HG03432 (cell line): ENCODE measurements around the gene SRD5A1.

Experiments used
- ATAC-seq: cut with Tn5 transposase; IDR thresholded peaks from one replicate; pipeline ENCODE4 v1.9.1; 2021; ENCODE audit warnings: mild to moderate bottlenecking, moderate library complexity; ENCODE audit not compliant: unreplicated experiment

The SRD5A1 gene

DNA sequence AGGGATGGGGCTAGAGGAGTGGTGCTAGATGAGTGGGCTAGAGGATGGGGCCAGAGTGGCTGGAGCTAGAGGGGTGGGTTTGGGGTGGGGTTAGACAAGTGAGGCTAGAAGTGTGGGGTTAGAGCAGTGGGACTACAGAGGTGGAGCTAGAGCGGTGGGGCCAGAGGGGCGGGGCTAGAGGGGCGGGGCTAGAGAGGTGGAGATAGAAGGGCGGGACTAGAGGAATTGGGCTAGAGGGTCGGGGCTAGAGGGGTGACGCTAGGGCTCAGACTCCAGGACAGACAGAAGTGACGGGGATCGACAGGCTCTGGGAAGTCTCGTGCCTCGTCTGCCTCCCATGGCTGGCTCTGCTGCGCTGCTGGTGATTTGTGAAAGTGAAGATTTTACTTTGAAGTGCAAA lies 49.0 kb downstream of the SRD5A1 start:
- ATAC-seq, result no peak

DNA sequence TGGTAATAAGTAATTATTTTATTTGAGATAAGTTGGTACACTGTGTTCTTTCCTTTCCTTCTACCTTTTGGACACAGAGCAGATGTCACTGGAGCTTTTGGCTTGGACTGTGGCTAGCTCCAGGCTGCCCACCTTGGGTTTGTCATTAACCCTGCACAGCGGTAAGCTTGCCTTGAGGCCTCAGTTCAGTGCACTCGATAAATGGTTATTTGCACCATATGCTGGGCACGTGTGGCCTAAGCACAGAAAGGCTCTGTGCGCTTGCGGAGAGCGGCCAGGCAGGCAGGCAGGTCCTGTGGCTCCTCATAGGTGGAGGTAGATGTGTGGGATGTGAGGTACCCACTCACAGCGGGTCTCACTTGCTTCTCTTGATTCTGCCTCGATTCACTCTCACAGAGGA lies 50.0 kb downstream of the SRD5A1 start:
- ATAC-seq, result no peak

DNA sequence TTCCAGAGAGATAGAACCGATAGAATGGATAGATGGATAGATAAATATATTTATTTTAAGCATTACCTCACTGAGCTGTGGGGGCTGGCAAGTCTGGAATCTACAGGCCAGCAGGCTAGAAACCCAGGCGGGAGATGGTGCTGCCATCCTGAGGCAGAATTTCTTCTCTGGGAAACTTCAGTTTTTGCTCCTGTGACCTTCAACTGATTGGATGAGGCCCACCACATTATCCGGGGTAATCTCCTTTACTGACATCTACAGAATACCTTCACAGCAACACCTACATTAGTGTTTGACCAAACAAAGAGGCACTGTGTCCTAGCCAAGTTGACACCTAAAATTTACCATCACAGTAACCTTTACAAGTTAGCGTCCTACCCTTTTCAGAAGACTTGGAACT lies 50.8 kb downstream of the SRD5A1 start:
- ATAC-seq, result no peak

DNA sequence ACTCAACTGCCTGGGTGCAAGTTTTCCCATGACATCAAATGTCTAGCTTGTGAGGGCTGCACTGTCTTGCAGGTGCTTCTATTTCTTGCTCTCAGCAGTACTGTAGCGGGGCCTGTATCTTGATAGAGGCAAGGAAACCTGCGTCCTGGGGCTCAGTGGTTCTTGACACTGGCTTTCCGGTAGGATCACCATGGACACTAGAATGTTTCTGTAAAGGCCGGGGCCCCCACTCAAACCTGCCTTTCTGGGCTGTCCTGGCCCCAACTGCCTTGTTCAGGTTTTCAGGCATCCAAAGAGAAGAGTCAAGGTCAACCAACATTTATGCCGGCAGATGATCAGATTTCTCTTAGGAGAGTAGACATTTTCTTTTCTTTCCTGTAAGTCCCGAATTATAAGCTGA lies 53.3 kb downstream of the SRD5A1 start:
- no peak for ATAC-seq

DNA sequence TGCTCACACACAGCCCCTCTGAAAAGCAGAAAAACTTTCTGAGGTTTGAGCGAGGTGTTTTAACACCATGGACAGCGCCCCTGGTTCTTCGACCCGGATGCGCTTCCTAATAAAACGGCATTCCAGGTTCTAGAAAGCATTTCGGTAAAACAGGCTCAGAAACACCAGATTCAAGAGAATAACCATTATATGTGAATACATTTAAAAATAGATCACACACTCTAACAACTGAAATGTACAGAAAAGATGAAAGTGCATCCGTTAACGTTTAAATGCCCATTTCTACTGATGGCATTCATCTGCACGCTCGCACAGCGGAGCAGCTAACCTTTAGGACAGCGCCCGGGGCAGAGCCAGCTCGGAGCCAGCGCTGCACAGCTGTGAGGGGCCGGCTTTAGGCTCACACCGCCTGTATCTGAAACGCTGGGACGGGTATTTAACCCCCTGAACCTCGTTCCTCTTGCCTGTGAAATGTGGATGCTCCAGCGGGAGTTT lies 53.7 kb downstream of the SRD5A1 start:
- no peak for ATAC-seq

DNA sequence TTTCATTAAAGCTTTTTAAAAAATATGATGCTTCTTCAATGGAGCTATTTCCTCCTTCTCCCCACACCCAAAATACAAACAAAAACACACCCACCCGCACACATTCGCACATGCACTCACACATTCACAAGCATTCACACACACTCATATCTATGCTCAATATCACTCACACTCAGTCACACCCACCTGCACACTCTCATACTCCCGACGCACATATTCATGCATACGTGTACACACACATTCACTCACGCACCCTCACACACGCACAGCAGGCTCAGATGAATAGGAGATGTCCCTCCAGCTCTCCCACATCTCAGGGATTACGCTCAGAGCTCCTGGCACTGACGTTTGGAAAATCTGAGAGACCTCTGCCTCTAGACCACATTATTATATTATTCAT lies 54.3 kb downstream of the SRD5A1 start:
- ATAC-seq, result no peak

DNA sequence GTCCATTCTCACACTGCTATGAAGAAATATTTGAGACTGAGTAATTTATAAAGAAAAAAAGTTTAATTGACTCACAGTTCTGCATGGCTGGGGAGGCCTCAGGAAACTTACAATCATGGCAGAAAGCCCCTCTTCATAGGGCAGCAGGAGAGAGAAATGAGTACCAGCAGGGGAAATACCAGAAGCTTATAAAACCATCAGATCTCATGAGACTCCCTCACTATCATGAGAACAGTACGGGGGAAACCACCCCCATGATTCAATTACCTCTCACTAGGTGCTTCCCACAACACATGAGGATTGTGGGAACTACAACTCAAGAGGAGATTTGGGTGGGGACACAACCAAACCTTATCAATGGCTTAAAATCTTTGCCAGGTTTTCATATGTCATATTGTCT lies 59.7 kb downstream of the SRD5A1 start:
- ATAC-seq, result no peak

DNA sequence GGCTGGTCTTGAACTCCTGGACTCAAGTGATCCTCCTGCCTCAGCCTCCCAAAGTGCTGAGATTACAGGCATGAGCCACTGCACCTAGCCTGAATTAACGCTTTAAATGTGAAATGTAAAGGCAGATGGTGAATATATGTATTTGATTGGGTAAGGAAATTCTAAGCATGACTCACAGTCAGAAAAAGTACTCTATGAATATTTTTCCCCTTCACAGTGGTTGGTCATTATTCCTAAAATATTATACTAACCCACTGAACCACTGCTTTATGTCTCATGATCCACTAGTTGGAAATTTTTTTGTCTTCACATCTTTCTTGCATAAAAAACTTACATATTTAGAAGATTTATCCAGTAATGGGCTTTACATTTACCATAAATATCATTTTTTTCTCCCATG lies 65.5 kb downstream of the SRD5A1 start:
- ATAC-seq, result no peak

DNA sequence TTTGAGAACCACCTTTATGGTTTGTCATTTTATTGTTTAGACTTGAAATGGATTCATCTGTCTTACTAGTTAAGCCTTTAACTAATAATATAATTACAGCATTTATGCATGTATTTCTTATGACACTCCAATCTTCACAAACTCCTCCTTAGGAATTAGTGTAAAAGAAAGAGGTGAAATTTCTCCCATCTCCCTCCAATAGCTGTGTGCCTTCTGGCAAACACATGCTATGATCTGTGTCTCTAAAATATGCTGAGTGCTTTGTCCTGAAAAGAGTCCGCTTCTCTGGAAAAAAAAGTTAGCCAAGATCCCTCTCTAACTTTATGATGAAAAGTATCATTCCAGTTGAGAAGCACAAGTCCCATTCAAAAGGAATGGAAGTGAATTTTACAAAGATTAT lies 66.1 kb downstream of the SRD5A1 start:
- ATAC-seq, result no peak

DNA sequence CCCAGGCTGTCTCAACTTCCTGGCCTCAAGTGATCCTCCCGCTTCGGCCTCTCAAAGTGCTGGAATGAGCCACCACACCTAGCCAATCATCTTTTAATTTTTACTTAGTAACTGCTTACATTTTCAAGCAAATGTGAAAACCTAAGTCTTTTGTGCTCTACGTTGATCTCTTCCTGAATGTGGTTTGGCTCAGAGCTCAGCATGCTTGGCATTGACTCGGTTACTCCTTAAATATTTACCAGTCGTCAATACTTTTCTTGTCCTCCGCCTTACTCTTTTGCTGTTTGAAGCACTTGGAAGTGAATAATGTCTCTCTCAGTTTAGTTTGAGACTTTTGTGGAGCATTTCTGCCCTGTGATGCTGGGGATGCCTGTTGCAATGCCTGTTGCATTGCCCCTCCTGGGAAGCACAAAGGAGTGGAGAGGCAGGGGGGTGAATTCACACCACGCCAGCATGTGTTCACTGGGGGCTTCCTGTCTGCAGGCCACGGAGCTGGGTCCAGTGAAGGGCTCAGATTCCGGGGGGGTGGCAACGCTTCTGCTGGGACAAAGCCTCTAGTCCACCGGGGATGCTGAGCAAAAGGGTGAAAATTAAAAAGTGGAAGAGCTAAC lies 66.9 kb downstream of the SRD5A1 start:
- no peak for ATAC-seq

DNA sequence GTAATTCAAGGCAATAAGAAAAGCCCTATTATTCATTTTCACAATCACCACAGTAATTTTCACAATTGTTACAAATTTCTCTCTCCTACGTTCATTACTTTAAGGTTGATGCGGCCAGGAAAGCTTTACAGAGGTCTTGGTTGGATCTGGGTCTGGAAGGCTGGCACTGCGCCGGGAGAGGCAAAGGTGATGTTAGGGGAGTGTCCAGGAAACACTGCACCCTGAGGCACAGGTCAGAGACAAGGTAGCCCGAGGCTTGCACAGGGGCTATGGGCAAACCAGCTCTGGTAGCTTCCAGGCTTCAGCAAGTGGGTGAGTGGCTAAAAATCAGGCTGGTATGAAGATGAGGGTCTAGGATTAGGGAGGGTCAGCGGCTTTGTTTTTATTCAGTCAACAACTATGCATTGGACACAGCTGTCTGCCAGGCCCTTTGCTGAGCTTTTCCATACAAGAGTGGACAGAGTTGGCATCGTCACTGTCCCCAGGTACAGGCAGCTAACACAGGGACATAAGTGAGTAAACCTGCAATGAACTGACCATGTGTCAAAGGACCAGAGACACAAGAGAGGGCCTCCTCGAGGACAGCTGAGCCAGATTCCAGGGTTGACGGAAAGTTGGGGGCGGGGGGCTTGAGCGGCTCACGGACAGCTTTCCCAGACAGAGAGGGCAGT lies 67.6 kb downstream of the SRD5A1 start:
- no peak for ATAC-seq

DNA sequence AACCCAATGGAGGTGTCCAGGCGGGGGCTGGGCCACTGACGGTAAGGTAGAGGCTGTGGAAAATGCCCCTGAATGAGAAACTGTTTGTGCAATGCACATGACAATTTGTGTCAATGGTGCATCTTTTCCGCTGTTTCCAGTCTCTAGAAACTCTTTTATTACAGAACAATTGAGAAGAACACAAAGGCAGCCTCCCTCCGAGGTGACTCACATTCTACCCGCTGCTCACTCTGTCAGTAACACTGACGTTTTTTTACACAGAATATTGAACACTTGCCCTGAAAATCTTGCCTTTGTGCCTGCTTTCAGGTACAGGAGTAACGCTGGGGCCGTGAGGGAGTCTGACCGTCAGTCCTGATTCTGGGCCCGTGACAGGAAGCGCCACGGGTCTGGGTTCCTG lies 68.3 kb downstream of the SRD5A1 start:
- ATAC-seq, result no peak

DNA sequence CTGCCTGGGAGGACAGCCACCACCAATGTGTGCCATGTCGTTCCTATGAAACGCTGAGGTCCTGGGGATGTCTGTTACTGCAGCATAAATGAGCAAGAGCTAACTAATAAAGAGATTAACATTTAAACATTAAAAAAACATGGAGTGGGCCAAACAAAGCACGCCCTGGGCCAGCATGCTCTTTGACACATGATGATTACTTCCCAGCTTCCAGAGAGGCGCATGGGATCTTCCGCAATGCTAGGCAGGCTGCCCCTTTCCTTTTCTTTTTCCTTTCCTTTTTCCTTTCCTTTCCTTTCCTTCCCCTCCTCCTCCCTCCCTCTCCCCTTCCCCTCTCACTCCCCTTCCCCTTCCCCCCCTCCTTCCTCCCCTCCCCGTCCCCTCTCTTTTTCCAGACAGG lies 69.4 kb downstream of the SRD5A1 start:
- no peak for ATAC-seq

DNA sequence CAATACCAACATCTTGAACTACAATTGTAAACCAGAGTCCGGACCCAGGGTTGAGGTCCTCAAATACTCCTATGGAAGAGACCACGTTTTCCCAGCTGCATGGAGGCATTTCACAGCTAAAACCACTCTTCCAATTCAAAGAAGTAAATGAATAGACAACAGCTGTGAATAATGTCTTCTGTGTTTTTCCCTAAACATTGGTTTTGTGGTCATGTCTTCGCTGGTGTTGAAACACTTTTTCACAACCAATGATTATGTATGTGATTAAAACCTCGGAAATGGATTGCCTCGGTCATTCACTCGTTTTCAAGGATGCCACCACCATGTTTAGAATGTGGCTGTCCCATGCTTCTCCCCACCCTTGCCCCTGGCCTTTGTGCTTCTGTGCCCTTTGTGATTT lies 70.6 kb downstream of the SRD5A1 start:
- no peak for ATAC-seq

DNA sequence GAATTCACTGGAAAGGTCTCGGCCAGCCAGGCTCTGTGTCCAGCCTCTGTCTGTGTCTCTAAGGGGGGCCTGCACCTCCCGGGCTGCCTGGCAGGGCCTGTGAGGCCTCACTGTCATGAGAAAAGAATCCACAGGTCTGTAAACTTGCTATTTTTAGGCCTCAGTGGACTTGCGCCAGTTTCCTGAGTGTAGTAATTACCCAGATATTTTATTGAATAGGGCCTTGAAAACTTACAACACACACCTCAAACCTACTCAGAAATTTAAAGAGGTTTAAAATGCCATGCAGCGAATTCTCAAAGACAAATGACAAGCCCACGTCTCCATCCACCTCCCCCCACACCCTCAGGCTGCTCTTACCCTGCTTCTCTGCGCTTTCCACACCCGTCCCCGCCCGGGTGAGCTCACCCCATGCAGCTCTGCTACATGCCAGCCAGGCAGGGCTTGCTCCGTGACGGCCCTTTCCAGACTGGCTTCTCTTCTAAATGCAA lies 71.2 kb downstream of the SRD5A1 start:
- ATAC-seq, result no peak

DNA sequence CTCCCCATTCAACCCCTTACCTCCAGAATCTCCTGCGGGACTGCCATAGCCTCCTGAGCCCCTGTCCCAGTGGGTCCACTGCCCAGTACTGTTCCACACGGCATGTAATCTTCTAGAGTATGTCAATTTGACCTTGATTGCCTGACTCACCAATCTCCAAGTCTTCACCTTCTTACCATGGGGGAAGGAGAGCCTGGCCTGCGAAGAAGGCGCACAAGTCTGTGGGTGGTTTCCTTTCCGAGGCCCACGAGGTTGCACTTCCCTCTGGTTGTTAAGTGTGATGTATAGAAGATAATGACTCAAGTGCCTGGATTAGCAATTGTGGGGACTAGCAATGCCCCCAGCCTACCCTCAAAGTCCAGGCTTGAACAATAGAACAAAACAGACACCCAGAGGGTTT lies 71.8 kb downstream of the SRD5A1 start:
- peak; percentile 70 for ATAC-seq

DNA sequence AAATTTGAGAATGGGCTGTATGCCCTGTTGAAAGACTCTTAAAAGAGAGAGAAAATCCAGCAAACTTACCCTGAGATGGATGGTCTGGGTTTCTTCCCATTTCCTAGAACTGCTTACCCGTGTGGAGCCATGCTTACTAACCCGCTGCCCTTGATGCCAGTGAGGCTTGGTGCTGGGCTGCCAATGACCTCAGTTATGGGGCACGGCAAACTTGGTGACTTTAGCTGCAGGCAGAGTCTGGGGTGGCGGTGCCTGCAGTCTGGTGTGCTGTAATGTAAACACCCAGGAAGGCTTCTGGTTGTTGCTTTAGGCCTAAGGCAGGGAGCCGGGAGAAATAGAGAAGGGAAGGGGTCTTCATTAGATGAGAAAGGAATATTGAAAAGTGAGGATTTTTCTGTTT lies 72.7 kb downstream of the SRD5A1 start:
- ATAC-seq, result no peak

DNA sequence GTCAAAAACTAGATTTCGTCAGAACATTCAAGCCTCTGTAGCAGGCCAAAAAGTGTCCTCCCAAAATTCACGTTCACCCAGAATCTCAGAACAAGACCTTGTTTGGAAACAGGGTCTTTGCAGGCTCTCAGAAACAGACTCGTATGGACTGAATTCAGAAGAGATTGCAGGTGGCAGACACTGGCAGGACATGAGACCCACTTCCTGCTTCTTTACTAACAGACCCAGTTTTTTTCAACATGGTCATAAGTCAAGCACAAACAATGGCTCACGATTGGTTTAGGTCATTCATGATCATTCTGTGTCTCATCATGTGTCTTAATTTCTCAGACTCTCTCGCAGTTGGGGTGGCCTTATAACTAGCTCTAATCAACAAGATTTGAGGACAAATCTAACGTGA lies 74.6 kb downstream of the SRD5A1 start:
- ATAC-seq, result no peak

DNA sequence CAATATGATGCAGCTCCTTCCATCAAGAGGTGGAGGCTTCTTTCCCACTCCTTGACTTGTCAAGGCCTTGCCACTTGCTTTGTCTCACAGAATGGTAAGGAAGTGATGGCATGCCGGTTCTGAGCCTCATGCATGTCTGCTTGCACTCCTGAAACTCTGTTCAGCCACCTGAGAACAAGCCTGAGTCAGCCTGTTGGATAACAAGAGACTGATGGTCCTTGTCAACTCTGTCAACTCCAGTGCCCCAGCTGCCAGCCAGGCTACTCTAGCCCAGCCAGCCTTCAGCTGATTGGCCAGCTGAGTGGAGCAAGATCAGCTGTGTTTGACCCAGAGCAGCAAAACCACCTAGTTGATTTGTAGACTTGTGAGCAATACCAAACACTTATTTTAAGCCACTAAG lies 75.6 kb downstream of the SRD5A1 start:
- no peak for ATAC-seq

DNA sequence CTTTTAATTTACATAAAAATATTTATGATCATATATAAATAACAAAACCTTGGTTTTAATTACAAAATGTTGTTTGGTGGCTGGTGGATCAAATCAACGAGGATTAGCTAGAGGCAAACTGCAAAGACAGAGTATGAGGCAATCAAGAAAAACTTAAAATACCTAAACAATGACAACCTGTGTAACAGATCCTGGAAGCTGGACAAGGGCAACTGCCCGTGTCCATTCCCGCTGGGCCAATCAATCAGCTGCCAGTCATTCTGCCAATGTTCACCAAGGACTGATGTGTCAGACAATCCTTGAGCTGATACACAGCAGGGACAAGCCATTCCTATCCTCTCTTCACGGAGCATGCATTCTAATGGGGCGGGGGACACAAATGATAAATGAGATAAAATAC lies 76.8 kb downstream of the SRD5A1 start:
- ATAC-seq, result no peak

DNA sequence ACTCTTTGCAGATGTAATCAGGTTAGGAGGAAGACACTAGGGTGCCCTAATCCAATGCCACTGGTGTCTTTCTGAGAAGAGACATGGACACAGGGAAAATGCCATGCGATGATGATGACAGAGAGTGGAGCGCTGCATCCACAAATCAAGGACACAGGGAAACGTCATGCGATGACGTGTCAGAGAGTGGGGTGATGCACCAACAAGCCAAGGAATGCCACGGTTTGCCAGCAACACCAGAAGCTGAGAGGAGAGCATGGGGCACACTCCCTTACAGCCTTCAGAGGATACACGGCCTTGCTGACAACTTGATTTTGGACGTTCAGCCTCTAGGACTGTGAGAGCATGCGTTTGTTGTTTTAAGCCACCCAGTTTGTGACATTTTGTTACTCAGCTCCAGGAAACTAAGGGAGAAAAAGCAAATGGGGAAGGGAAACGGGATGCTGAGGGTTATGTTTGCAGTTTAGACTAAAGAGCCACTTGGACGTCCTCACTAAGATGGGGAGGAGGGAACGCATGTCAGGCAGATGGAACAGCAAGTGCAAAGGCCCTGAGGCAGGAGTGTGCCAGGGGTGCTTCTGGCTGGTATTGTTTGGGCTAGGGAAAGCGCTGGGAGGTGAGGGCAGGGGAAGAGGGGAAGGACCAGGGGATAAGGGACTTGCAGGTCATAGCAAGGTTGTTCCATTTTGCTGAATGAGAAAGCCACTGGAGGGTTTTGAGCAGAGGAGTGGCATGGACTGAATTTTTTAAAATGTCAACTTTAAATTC lies 77.5 kb downstream of the SRD5A1 start:
- no peak for ATAC-seq
